ENCODE data around the gene AGAP3. TPM values are rescaled to one million over a fixed set of nuclear protein-coding genes. Genes with fewer than 3 reads are reported as not detected.

Gene AGAP3
- total RNA-seq, 2 experiments from 2014 or later = 29.8 to 36.5 TPM

DNA sequence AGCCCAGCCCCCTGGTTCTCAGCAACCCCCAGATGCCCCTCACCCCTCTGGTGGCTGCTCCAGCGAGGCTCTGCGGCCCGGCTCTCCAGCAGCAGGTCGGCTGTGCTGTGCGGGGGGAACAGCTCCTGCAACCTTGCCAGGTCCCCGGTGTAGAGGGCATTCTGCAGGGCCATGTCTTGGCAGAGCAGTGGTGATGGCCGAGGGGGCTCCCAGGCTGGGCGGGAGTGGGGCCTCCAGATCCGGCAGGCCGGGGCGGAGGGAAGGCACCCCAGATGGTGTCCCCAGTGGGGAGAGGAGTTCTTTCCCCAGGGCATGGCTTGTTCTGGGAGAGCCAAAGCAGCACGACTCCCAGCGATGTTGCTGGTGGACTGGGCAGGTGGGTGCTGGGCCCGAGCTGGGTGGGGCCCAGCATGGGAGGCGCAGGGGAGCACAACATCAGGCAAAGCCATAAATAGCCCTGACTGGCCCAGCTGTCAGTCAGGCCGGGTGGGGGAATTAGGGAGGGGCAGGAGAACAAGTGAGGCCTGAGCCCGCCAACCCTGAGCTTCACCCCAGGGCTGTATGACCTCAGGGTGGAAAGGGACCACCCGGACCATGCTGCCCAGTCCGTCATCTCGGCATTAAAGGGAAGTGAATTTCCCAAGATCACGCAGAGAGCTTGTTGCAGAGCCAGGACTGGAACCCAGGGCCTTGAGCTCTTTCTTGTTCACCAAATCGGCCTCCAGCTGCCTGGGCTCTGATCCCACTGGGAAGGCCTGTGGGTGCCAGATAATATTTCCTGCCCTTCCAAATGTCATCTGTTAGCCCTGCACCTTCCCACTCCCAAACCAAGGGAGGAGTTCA is 101.4 kb downstream of the AGAP3 start:
- no peaks in the 10 kb centered on the region for H3K27me3 Mint-ChIP-seq
- no peaks in the 10 kb centered on the region for H3K9me3 Mint-ChIP-seq
- H3K36me3 Mint-ChIP-seq = no peaks in the 10 kb centered on the region
- H3K4me3 Mint-ChIP-seq = no peak overlapping the region
- ChIA-PET CTCF (interaction anchor here (0.9 kb wide), 1 partner anchor 64 kb away, joined by 3 read pairs; no protein-coding TSS in a partner anchor), POLR2A (no interaction called here)
- intact Hi-C loops (cut with micrococcal nuclease) = no loop called here
- H3K27ac Mint-ChIP-seq = no peak overlapping the region
- DNase-seq = no peak
- H3K4me1 Mint-ChIP-seq (ENCODE audit: low read depth) = no peaks in the 10 kb centered on the region

- ChIA-PET CTCF (interaction anchor here (0.9 kb wide), 1 partner anchor 64 kb away, joined by 3 read pairs; no protein-coding TSS in a partner anchor), POLR2A (no interaction called here)
- intact Hi-C loops (cut with micrococcal nuclease) = no loop called here
- no peak for DNase-seq
- Mint-ChIP-seq H3K9me3 (no peaks in the 10 kb centered on the region), H3K4me1 (ENCODE audit: low read depth) (no peaks in the 10 kb centered on the region), H3K27ac (no peak overlapping the region), H3K4me3 (no peak overlapping the region), H3K36me3 (no peaks in the 10 kb centered on the region), H3K27me3 (no peaks in the 10 kb centered on the region)
Measured at GRCh38 chr7:151188252-151188542, 101.9 kb downstream of the AGAP3 start.

- H3K27ac Mint-ChIP-seq = no peak overlapping the region
- H3K36me3 Mint-ChIP-seq = no peaks in the 10 kb centered on the region
- H3K4me3 Mint-ChIP-seq = no peak overlapping the region
- DNase-seq = no peak
- ChIA-PET CTCF (no interaction called here), POLR2A (no interaction called here)
- H3K27me3 Mint-ChIP-seq = no peaks in the 10 kb centered on the region
- H3K4me1 Mint-ChIP-seq (ENCODE audit: low read depth) = no peaks in the 10 kb centered on the region
- intact Hi-C loops (cut with micrococcal nuclease) = no loop called here
- no peaks in the 10 kb centered on the region for H3K9me3 Mint-ChIP-seq
Measured at GRCh38 chr7:151189038-151189437, 102.8 kb downstream of the AGAP3 start.

DNA sequence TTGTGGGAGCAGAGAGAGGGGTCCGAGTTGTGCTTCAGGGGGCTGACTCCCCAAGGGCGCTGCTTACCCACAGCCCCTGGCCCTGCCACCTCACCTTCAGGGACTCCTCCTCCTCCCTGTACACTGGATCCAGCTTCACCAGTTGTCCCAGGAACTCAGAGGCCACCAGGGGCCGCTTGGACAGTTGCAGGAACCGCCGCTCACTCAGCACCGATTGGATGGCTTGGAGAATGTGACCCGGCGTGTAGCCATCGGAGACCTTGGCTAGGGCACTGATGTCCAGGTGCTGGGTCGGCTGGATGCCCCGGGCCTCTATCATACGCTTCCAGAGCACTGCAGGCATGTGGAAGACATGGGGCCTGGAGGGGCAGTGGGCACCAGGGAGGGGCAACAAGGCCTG is 105.3 kb downstream of the AGAP3 start:
- Mint-ChIP-seq H3K4me1 (ENCODE audit: low read depth) (no peaks in the 10 kb centered on the region), H3K36me3 (no peaks in the 10 kb centered on the region), H3K9me3 (no peaks in the 10 kb centered on the region), H3K27me3 (peaks cover 2% of the 10 kb centered on the region), H3K27ac (no peak overlapping the region), H3K4me3 (no peak overlapping the region)
- POLR2A ChIA-PET = interaction anchor here (0.6 kb wide), 1 partner anchor 88 kb away, joined by 4 read pairs; no protein-coding TSS in a partner anchor
- intact Hi-C loops (cut with micrococcal nuclease) = no loop called here
- no peak for DNase-seq
- CTCF ChIA-PET = no interaction called here

DNA sequence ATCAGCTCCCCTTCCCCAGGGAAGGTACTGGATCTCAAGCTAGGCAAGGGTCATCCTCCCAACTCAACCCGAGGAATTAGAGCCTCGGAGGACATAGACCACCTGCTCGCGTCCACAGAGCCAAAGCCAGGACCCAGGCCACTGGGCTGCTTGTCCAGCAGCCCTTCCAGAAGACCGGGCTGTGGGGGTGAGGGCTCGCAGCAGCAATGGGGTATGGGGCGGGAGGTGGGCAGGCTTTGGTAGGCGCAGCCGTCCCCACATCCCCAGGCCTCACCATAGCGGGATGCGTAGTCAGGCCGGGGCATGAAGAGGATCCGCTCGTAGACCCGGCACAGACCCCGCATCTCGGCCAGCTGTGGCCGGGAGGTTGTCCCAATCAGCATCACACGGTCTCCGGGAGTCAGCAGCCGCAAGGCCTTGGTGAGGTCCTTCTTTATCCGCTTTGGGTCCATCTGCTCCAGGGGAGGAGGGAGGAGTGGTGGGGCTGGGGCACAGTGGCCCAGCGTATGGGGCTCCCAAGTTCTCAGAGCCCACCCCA is 105.8 kb downstream of the AGAP3 start:
- Mint-ChIP-seq H3K27ac (no peak overlapping the region), H3K4me1 (ENCODE audit: low read depth) (no peaks in the 10 kb centered on the region), H3K4me3 (no peak overlapping the region), H3K36me3 (no peaks in the 10 kb centered on the region), H3K9me3 (no peaks in the 10 kb centered on the region), H3K27me3 (peaks cover 2% of the 10 kb centered on the region)
- intact Hi-C loops (cut with micrococcal nuclease) = no loop called here
- no peak for DNase-seq
- CTCF ChIA-PET = no interaction called here
- POLR2A ChIA-PET = interaction anchor here (0.6 kb wide), 1 partner anchor 87 kb away, joined by 4 read pairs; no protein-coding TSS in a partner anchor

GRCh38 chr7:151193203-151193978 is 107.1 kb downstream of the AGAP3 start:
- Mint-ChIP-seq H3K27ac (no peak overlapping the region), H3K36me3 (no peaks in the 10 kb centered on the region), H3K9me3 (no peaks in the 10 kb centered on the region), H3K27me3 (peaks cover 2% of the 10 kb centered on the region), H3K4me3 (no peak overlapping the region), H3K4me1 (ENCODE audit: low read depth) (no peaks in the 10 kb centered on the region)
- ChIA-PET POLR2A (no interaction called here), CTCF (no interaction called here)
- DNase-seq = no peak
- intact Hi-C loops (cut with micrococcal nuclease) = no loop called here

Other genes with a start within 250 kb of the AGAP3 start
- gene AOC1, start 234.0 kb upstream of the AGAP3 start, total RNA-seq = not detected
- gene KCNH2, start 108.2 kb upstream of the AGAP3 start, total RNA-seq = under 1 TPM; 0.34 to 0.45 TPM
- gene NOS3, start 95.5 kb upstream of the AGAP3 start, total RNA-seq = 10 to 100 TPM; 10.4 to 13.2 TPM
- 1 to 10 TPM; 3.5 to 4.6 TPM for gene ATG9B, start 62.0 kb upstream of the AGAP3 start, total RNA-seq
- gene ABCB8, start 58.0 kb upstream of the AGAP3 start, total RNA-seq = 10 to 100 TPM; 48.4 to 49.5 TPM
- gene ASIC3, start 37.9 kb upstream of the AGAP3 start, total RNA-seq = 1 to 10 TPM; 5.3 to 7.6 TPM
- 10 to 100 TPM; 12.8 to 14.1 TPM for gene CDK5, start 28.6 kb upstream of the AGAP3 start, total RNA-seq
- gene SLC4A2, start 26.9 kb upstream of the AGAP3 start, total RNA-seq = 10 to 100 TPM; 46.7 to 50.5 TPM
- gene FASTK, start 5.7 kb upstream of the AGAP3 start, total RNA-seq = 10 to 100 TPM; 56.8 to 57.4 TPM
- 10 to 100 TPM; 53.8 to 60.9 TPM for gene TMUB1, start 3.0 kb upstream of the AGAP3 start, total RNA-seq
- gene GBX1, start 81.2 kb downstream of the AGAP3 start, total RNA-seq = not detected
- gene ASB10, start 100.8 kb downstream of the AGAP3 start, total RNA-seq = not detected
- gene H2BK1, start 124.0 kb downstream of the AGAP3 start, total RNA-seq = not detected
- gene ABCF2, start 140.7 kb downstream of the AGAP3 start, total RNA-seq = 10 to 100 TPM; 41.1 to 41.2 TPM
- gene CHPF2, start 146.0 kb downstream of the AGAP3 start, total RNA-seq = 10 to 100 TPM; 33.6 to 34.2 TPM
- 1 to 10 TPM; 4.4 to 5.5 TPM for gene SMARCD3, start 162.2 kb downstream of the AGAP3 start, total RNA-seq